ENCODE measurements around the gene GNA15.

GNA15 gene

GRCh38 chr19:3183721-3184641 lies 48.1 kb downstream of the GNA15 start (continued):
- peak; percentile 74 for TF ChIP-seq ZNF280D (tag by site-specific recombination; IDR thresholded peaks at IDR 0.05)
- TF ChIP-seq HOXD13 (CRISPR knock-in tag; IDR thresholded peaks at IDR 0.05; ENCODE audit: borderline replicate concordance), result no peak
- no peak for TF ChIP-seq HOXA7 (CRISPR knock-in tag; IDR thresholded peaks at IDR 0.05; ENCODE audit: borderline replicate concordance)
- TF ChIP-seq ZNF274 (IDR thresholded peaks at IDR 0.05; ENCODE audit: low read length), result no peak
- no peak for TF ChIP-seq ZNF274 (tag by site-specific recombination; IDR thresholded peaks at IDR 0.05; ENCODE audit: borderline replicate concordance)
- TF ChIP-seq ZNF169 (tag by site-specific recombination; IDR thresholded peaks at IDR 0.05), result no peak
- TF ChIP-seq MZF1 (tag by site-specific recombination; IDR thresholded peaks at IDR 0.05; ENCODE audit: borderline replicate concordance), result no peak
- no peak for TF ChIP-seq ZNF132 (tag by site-specific recombination; IDR thresholded peaks at IDR 0.05; ENCODE audit: borderline replicate concordance)
- no peak for TF ChIP-seq TRIM28 (IDR thresholded peaks at IDR 0.05; ENCODE audit: borderline replicate concordance, low read length)
- no peak for TF ChIP-seq BCL11B (tag by site-specific recombination; IDR thresholded peaks at IDR 0.05; ENCODE audit: low read depth)
- no peak for TF ChIP-seq ZNF776 (tag by site-specific recombination; IDR thresholded peaks at IDR 0.05; ENCODE audit: borderline replicate concordance)
- TF ChIP-seq ZNF16 (tag by site-specific recombination; IDR thresholded peaks at IDR 0.05; ENCODE audit: low read depth), result no peak
- 0 out of 2 replicates have a peak, but pooled peaks have one; percentile 46 for TF ChIP-seq ZNF391 (tag by site-specific recombination; IDR thresholded peaks at IDR 0.05; ENCODE audit: borderline replicate concordance, low read depth)
- TF ChIP-seq ZNF707 (tag by site-specific recombination; IDR thresholded peaks at IDR 0.05), result no peak
- no peak for TF ChIP-seq ZNF645 (tag by site-specific recombination; IDR thresholded peaks at IDR 0.05)
- TF ChIP-seq ZBTB26 (tag by site-specific recombination; optimal IDR thresholded peaks at IDR 0.05), result no peak
- 0 out of 2 replicates have a peak, but pooled peaks have one; percentile 15 for TF ChIP-seq ZXDB (tag by site-specific recombination; IDR thresholded peaks at IDR 0.05)
- TF ChIP-seq ZNF404 (tag by site-specific recombination; IDR thresholded peaks at IDR 0.05), result no peak
- no peak; the same call in 1 of the 2 replicates for TF ChIP-seq KLF8 (tag by site-specific recombination; IDR thresholded peaks at IDR 0.05)
- TF ChIP-seq ZNF48 (tag by site-specific recombination; IDR thresholded peaks at IDR 0.05), result no peak
- no peak for TF ChIP-seq ZNF266 (tag by site-specific recombination; IDR thresholded peaks at IDR 0.05; ENCODE audit: low read depth)
- peak; percentile 53 for TF ChIP-seq ZNF639 (tag by site-specific recombination; IDR thresholded peaks at IDR 0.05)
- no peak for TF ChIP-seq ZSCAN16 (tag by site-specific recombination; IDR thresholded peaks at IDR 0.05)
- no peak for TF ChIP-seq ZNF830 (tag by site-specific recombination; IDR thresholded peaks at IDR 0.05; ENCODE audit: low read depth)
- no peak for TF ChIP-seq ZNF521 (tag by site-specific recombination; IDR thresholded peaks at IDR 0.05)
- no peak for TF ChIP-seq MEIS1 (CRISPR knock-in tag; IDR thresholded peaks at IDR 0.05; ENCODE audit: borderline replicate concordance)
- TF ChIP-seq ZNF76 (tag by site-specific recombination; IDR thresholded peaks at IDR 0.05; ENCODE audit: borderline replicate concordance, low read depth), result 0 out of 2 replicates have a peak, but pooled peaks have one; percentile 15
- TF ChIP-seq ZNF362 (tag by site-specific recombination; IDR thresholded peaks at IDR 0.05), result no peak
- no peak for TF ChIP-seq ZNF792 (tag by site-specific recombination; IDR thresholded peaks at IDR 0.05)
- TF ChIP-seq ZNF501 (tag by site-specific recombination; IDR thresholded peaks at IDR 0.05), result no peak
- TF ChIP-seq ZNF416 (tag by site-specific recombination; IDR thresholded peaks at IDR 0.05), result no peak
- TF ChIP-seq ZNF114 (tag by site-specific recombination; IDR thresholded peaks at IDR 0.05), result no peak
- no peak for TF ChIP-seq ZNF202 (tag by site-specific recombination; IDR thresholded peaks at IDR 0.05; ENCODE audit: borderline replicate concordance)
